Stimulated activated CD4-positive, alpha-beta T cell treated with anti-CD3 and anti-CD28 coated beads, TNF-alpha, amount 100 ng/mL, for 1 hour (primary cell): ENCODE data around the gene RALGAPA1.
"Not testable (repeated sequence)": the region's sequence is repeated elsewhere in the genome, so short reads cannot be mapped to it uniquely, and the experiment has no call there.

Experiments
- DNase-seq, 3 donors: peaks; one replicate each; pipeline ENCODE4 v3.0.0-alpha.2; 2020; ENCODE audit warnings: low read depth in 3 of 3, low spot score in 1 of 3

Gene RALGAPA1

DNA sequence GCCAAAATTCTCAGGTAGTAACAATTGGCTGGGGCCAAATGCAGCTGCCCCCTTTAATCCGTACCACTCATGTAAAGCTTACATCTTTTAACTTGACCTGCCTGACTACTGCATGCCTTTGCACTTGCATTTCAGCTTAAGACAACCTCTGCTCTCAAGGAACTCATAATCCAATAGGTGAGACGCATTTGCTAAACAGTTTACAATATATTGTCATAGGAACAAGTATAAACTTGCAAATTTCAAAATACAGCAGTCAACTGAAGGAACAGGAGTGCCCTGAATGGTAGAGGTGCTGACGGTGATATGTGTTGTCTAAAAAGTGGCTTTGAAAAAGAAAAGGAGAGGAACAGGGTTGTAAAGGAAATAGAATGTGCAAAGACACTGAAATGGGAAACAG is 13.4 kb upstream of the RALGAPA1 start:
- no peak for DNase-seq

DNA sequence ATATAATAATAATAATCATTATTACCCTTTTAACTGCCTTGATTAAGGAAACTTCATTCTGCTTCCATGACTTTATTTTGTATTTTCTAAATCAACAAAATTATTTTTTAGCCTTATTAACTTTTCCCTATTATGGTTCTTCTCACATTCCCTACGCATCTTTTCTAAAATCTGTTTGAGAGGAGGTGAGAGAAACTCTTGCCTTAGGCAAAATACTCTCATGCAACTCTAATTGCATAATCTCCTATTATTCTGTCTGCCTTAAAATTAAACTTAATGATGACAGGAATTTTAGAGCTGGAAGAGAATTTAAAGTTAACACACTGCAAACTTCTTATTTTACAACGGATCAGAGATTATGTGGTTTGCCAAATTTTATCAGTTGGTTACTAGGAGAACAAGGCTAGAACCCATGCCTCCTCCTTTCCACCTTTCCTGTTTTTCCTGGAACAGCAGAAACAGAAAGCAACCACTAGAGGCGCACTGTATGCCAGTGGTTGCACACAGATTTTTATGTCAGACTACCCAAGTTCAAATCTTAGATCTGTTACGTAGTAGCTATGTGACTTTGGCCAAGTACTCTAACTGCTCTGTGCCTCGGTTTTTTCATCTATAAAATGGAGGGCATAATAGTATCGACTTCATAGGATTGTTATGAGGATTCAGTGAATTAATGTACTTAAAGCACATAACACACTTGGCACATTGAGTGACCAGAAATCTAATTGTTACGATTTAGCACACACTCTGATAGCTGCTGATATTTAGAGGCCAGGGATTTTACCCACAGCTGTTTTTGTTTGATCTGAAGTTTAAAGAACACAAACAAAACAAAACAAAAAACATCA is 12.7 kb upstream of the RALGAPA1 start:
- no peak for DNase-seq

DNA sequence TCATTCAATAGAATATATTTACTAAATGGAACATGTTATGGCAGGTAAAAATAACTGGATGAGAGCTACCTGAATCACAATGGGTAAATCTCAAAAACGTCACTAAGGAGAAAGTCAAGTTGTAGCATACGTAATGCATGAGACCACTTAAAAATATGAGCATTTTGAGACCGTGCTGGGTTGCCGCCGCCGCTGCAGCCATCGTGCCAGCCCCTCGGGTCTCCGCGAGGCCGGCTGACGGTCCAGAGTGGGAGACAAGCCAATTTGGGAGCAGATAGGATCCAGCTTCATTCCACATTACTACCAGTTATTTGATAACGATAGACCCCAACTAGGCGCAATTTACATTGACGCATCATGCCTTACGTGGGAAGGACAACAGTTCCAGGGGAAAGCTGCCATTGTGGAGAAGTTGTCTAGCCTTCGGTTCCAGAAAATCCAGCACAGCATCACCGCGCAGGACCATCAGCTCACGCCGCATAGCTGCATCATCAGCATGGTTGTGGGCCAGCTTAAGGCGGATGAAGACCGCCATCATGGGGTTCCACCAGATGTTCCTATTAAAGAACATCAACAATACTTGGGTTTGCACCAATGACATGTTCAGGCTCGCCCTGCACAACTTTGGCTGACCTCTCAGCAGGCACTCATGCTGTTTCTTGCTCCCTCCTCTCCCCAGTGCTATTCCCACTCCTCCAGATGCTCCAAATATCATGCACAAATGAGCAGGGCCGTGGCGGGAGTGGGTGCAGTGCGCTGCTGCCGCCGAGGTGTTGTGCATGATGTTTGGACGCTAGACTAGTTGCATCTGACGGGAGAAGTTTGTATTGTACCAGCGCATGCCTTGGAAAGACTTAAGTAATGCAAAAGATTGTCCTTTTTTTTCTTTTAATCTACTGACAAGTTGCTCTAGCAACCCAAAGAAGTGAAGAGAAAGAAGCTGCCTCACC is 10.8 kb upstream of the RALGAPA1 start:
- DNase-seq, result no peak

DNA sequence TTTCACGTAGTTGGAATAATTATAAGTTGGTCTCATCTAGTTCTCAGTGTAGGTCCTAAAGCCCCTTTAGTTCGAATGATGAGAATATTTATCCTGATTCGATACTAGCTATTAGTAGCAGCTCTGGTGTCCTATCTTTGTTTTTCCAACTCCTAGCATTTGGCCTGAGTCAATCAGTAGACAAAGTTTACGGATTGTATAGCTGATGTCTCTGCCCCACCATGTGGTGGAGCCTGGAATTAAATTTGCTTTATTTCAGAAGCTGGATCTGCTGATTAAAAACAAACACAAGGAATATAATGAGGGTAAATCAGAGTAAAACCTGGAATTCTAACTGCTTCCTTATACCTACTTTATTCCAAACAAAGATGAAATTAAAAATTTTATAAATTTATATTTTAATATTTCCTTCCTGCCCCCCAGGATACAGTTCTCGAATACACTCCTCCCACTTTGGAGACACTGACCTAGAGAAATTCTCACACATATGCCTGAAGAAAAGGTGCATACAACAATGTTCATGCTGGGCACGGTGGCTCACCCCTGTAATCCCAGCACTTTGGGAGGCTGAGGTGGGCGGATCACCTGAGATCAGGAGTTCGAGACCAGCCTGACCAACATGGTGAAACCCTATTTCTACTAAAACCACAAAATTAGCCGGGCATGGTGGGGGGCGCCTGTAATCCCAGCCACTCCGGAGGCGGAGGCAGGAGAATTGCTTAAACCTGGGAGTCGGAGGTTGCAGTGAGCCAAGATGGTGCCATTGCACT is 9.4 kb upstream of the RALGAPA1 start:
- DNase-seq, result no peak

DNA sequence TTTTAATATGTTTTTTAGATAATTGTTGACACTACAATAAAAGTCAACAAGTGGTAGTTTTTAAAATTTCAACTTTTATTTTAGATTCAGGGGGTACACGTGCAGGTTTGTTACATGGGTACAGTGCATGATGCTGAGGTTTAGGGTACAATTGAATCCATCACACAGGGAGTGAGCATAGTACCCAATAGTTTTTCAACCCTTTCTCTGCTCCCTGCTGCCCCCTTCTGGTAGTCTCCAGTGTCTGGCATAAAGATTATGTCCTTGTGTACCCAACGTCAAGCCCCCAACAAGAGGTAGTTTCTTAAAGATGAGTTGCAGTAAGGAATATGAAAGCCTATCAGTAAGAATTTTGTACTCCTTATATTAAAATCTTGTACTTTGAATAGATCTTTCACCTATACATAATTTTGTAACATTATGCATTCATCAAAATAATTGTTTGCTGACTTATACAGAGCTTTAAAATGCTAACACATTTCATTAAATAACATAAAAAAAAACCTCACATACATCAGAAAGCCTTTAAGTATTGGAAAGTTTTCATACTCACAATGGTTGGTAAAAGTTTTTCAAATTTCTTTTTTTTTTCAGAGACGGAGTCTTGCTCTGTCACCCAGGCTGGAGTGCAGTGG is 5.4 kb upstream of the RALGAPA1 start:
- peak; percentile 51 to 61 (median 56) for DNase-seq

DNA sequence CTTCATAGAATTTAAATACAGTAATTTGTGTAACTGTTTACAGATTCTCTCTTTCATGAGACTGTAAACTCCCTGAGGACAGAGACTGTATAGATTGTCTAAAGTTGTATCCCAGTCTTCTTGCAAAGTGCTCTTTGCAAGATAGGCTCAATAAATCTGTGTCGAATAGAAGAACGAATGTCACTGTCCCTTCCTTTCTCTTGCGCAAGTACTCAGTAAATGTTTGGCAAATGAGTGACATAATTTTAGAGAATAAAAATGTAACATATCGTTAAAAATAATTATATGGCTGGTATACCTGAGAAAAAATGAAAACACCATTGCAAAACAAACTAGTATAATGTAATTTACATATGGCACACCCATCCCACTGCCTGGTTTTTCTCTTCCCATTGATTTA is 1.9 kb upstream of the RALGAPA1 start:
- DNase-seq, result no peak

DNA sequence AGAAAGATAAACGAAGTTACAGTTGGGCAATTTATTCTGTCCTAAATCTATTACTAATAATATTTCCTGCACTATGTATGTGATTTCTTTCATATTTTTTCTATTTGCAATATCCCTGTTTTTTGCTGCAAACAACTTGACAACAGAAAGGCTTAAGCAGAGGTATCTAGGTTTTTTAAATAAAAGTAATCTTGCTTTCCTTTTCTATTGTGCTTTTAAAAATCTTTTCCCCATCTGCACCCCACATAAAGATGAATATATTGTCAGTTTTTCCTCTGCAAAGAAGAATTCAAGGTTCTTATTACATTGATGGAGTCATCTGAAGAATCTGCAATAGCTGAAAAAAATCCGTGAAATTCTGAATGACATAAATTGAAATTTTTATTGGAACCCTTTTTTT is 502 bp upstream of the RALGAPA1 start:
- DNase-seq, result no peak

DNA sequence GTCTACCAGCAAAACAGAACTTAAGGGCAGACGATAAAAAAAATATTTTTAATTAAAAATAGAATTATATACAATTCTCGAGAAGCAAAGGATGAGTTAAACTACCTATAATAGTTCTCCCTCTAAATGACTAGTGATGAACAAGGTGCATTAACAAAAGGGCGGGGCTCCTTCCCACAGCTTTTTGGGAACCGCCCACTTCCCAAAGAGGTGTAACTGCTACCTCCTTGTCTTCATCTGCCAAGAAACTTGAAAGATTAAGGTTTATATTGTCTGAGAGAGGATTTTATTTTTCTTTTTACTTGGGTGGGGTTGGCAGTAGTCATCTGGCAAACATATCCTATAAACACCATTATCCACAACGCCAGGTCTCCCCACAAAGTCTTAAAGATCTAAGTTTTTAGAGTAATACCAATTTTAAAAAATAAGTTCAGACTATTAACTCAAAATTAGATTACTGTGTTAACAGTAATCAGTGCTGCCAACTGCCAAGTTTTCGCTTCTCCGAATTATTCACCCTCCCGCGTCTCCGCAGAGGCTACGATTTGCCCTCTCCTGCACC is 938 bp downstream of the RALGAPA1 start:
- DNase-seq, result no peak

DNA sequence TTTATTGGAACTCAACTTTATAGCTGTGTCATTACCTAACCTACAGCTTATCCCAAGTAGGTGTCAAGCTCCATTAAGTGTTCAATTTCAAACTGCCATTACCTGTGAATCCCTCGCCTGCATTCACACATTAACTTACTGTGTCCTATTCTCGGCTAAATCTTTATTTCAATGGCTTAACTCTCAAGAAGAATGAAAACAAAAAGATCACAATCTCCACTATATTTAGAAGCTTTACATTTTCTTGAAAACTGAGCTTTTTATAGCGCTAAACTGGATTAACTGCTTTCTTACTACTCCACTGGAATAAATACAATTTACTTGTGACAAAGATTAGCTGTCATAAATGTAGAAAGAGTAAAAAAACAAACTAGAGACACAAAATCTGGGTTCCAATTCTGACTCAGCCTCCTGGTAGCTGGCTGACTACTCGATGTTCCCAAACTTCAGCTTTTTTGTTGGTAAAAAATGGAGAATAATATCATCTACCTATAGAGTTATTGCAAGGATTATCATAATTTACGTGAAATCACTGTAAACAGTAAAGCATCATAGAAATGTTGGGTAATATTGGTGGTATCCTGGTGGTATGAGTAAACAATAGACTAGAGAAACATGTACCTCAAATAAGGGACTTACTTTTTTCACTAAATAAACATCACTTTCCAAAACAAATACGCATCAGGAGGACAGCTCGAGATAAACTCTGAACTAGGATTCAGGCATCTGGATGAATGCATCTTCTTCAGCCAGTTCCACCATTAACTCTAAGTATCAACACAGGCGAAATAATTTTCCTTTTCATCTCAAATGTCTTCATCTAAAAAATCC is 1.7 kb downstream of the RALGAPA1 start:
- DNase-seq, result no peak

DNA sequence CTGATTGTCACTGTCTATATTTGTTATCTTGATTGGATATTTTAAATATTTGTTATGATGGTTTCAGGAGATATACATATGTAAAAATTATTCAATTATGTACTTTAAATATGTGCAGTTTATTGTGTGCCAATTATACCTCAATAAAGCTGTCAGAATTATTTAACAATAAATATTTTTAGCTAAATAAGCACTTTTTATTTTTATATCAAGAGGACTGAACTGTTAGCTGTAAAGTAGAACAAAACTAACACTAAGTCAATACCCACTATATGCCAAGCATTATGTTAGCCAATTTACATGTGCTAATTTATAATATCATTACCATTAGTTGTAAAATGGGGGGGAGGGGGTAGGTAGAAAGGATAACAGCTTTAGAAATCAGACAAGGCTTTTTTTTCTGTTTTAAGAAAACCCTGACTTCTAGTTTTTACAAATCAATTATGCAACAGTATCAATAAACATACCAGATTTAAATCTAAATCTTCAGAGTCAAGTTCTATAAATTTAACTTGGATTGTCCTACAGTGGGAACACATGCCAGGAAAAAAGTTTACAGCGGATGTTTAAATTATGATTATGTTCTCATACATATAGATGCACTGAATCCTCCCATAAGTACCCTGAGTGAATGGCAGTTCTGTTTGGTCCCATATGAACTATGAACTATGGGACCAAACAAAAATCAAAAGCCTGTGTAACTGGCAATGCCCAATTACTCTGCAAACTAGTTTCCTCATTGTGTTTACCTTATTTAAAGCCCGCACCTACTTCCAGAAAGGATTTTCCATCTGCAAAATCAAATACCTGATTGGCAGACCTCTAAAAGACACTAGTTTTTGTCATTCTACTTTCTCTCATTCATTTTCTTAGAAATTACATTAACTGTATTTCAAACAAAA is 2.8 kb downstream of the RALGAPA1 start:
- DNase-seq, result no peak

DNA sequence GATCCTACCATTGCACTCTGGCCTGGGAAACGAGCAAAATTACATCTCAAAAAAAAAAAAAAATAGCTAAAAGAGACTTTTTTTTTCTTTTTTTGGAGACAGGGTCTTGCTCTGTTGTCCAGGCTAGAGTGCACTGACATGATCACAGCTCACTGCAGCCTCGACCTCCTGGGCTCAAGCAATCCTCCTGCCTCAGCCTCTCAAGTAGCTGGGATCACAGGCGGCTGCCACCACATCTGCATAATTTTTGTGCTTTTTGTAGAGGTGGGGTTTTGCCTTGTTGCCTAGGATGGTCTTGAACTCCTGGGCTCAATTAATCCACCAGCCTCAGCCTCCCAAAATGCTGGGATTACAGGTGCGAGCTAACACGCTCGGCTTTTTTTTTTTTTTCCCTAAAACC is 11.3 kb downstream of the RALGAPA1 start:
- DNase-seq, result no peak

DNA sequence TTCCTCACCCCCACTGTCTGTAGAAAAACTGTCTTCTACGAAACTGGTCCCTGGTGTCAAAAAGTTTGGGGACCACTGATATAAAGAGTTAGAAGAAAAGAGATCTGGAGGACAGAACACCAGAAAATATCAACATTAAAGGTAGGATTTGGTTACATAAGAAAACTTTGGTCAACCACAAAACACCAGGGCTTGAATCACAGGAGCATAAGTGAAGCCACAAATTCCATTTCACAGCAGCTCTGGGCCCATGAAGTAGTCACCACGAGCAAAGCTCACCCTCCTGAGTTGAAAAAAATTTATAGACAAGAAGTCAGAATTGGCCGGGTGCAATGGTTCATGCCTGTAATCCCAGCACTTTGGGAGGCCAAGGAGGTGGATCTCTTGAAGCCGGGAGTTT is 19.4 kb downstream of the RALGAPA1 start:
- no peak for DNase-seq

DNA sequence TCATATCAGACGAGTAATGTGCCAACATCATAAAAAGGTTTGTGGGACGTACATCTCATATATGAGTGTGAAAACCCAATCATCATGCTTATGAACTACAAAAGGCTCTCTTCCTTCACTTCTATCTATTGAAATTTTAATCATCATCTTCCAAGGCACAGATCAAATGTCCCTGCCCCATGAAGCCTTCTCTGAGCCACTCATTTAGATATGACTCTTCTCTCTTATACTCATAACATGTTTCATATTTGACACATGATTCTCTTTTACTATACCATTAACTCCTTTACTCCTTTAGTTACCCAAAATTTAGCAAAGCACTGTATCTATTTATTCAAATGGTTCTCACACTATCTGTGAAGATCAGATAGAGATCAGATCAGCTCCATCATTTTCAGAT is 22.2 kb downstream of the RALGAPA1 start:
- DNase-seq, result no peak

DNA sequence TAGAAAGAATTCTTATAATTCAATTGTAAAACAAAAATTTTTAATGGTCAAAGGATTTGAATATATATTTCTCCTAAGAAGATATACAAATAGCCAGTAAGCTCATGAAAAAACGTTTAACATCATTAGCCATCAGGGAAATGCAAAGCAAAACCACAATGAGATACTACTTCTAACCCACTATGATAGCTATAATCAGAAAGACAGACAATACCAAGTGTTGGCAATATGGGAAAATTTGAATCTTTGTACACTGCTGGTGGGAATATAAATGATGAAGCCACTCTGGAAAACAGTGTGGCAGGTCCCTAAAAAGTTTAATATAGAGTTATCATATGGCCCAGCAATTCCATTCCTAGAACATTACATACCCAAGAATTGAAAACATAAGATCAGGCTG is 25.4 kb downstream of the RALGAPA1 start:
- DNase-seq, result no peak

DNA sequence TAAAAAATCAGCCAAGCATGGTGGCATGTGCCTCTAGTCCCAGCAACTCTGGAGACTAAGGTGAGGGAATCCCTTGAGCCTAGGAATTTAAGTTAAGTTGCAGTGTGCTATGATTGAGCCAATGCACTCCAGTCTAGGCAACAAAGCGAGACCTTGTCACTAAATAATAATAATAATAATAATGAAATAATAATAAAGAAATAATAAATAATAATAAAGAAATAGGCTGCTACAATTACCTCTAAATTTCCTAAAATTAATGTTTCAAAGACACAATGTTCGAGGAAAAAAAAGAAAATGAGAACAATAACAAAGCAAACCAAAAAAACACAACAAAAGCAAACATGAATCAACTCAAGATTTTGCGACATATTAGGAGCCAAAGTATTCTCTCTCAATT is 29.7 kb downstream of the RALGAPA1 start:
- DNase-seq, result no peak

DNA sequence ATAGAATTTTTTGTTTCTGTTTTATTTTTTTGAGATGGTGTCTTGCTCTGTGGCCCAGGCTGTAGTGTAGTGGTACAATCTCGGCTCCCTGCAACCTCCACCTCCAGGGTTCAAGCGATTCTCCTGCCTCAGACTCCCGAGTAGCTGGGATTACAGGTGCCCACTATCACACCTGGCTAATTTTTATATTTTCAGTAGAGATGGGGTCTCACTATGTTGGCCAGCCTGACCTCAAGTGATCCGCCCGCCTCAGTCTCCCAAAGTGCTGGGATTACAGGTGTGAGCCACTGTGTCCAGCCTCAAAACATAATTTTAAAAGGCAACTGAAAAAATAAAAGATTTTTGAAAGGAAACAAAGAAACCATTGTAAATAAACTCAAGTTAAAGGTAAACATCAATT is 31.5 kb downstream of the RALGAPA1 start:
- not testable (repeated sequence) for DNase-seq

DNA sequence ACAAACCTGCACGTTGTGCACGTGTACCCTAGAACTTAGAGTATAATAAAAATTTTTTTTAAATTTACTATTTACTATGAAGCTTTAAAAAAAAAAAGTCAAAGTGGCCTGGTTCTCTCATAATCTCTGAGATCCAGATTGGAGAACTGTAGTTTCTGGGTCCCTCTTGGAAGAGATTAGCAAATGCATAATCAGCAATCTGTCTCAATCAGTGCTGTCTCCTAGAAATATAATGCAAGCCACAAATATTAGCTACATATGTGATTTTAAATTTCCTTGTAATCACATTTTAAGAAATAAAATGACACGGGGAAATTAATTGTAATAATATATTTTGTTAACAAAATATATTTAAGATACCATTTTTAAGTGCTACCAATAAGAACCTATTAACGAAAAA is 32.3 kb downstream of the RALGAPA1 start:
- DNase-seq, result no peak

DNA sequence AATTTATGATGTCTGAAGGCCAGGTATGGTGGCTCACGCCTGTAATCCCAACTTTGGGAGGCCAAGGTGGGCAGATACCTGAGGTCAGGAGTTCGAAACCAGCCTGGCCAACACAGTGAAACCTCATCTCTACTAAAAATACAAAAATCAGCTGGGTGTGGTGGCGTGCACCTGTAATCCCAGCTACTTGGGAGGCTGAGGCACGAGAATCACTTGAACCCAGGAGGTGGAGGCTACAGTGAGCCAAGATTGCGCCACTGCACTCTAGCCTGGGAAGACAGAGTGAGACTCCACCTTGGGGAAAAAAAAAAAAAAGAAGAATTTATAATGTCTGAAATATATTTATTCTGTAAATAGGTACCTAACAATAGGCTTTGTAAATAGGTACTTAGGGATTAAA is 33.0 kb downstream of the RALGAPA1 start:
- not testable (repeated sequence) for DNase-seq

DNA sequence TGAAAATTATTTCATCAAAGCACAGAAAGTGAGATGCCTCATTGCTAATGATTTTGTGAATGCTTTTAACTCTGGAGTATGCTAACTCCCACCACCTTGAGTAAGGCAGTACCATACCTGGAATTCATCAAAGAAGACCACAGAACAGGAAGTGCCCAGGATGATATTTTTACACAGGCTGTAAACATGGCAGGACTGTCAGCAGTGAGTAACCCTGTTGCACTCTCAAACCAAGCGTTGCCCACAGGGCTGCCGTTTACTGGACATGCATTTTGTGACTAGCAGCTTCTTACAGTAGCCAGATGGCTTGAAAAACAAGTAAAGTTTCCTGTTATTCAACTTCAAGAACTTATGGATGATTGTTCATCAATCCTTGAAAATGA is 42.4 kb downstream of the RALGAPA1 start:
- DNase-seq, result no peak
